GM12878 (cell line): ENCODE measurements around the gene LRCH4. TPM values are rescaled to one million over a fixed set of nuclear protein-coding genes. Genes with fewer than 3 reads are reported as not detected.

Source experiments
- BMI1 ChIP-seq: fragments of 450-650 bp; IDR thresholded peaks from 2 replicates; pipeline ENCODE4 v1.6.1; 2016; ENCODE audit warnings: mild to moderate bottlenecking, moderate library complexity, borderline replicate concordance
- CHD4 ChIP-seq: fragments of 200-600 bp; sonication (generic); IDR thresholded peaks from 2 replicates; pipeline ENCODE4 v1.6.1; 2016; ENCODE audit warnings: mild to moderate bottlenecking
- IRF3 ChIP-seq: fragments of 450-650 bp; IDR thresholded peaks from 2 replicates; pipeline ENCODE4 v1.6.1; 2014; ENCODE audit warnings: mild to moderate bottlenecking
- MAX ChIP-seq: IDR thresholded peaks from 2 replicates; pipeline ENCODE4 v1.6.1; 2012; ENCODE audit warnings: low read depth, low read length, improper control_type of control experiment
- MTA3 ChIP-seq: IDR thresholded peaks from 2 replicates; pipeline ENCODE4 v1.6.1; 2012; ENCODE audit warnings: low read length, inconsistent platforms, borderline replicate concordance
- PAX5 ChIP-seq: IDR thresholded peaks from 2 replicates; pipeline ENCODE4 v1.6.1; 2011; ENCODE audit warnings: low read depth, low read length, borderline replicate concordance
- PML ChIP-seq: IDR thresholded peaks from 2 replicates; pipeline ENCODE4 v1.6.1; 2012; ENCODE audit warnings: low read length, inconsistent platforms
- POLR2A ChIP-seq: IDR thresholded peaks from 2 replicates; pipeline ENCODE4 v1.6.1; 2011; ENCODE audit warnings: low read depth, mild to moderate bottlenecking, low read length
- REST ChIP-seq: IDR thresholded peaks from 2 replicates; pipeline ENCODE4 v1.6.1; 2012; ENCODE audit warnings: mild to moderate bottlenecking, low read depth, low read length
- SIX5 ChIP-seq: IDR thresholded peaks from 2 replicates; pipeline ENCODE4 v1.6.1; 2011; ENCODE audit warnings: mild to moderate bottlenecking, low read depth, low read length, moderate library complexity; ENCODE audit not compliant: severe bottlenecking
- SMARCA5 ChIP-seq: fragments of 450-650 bp; IDR thresholded peaks from 2 replicates; pipeline ENCODE4 v1.6.1; 2017; ENCODE audit warnings: mild to moderate bottlenecking
- SREBF2 ChIP-seq: IDR thresholded peaks from 2 replicates; pipeline ENCODE4 v1.6.1; 2012; ENCODE audit warnings: mild to moderate bottlenecking, low read length
- SRF ChIP-seq, 2 experiments: IDR thresholded peaks; 2 replicates each; pipeline ENCODE4 v1.6.1; 2011; ENCODE audit warnings: low read depth in 2 of 2, low read length in 2 of 2, mild to moderate bottlenecking in 1 of 2, moderate library complexity in 1 of 2
- ZBTB40 ChIP-seq: fragments of 450-650 bp; IDR thresholded peaks from 2 replicates; pipeline ENCODE4 v1.6.1; 2016; ENCODE audit warnings: mild to moderate bottlenecking, moderate library complexity, borderline replicate concordance
- polyA plus RNA-seq, 11 experiments: library from polyadenylated mRNA; depleted of rRNA in 4 of 11; unstranded in 6 of 11; stranded (reverse) in 5 of 11; fragments of >200 nt; fragmentation: Nextera tagmentation in 4 of 11; fragmentation: Illumina TruSeq in 1 of 11; extraction: Ambion mirVana in 4 of 11; extraction: Trizol in 1 of 11; gene quantifications; 1 replicate in 1 of 11; 2 replicates in 10 of 11; pipeline versions ENCODE4 v1.2.1 to v1.2.3, GENCODE V29; 2011 to 2016; ENCODE audit warnings: inconsistent platforms in 2 of 11, missing spikeins in 2 of 11, low read depth in 1 of 11
- total RNA-seq, 4 experiments: library from RNA; depleted of rRNA in 3 of 4; stranded (reverse); fragments of >200 nt in 3 of 4; fragmentation: Illumina TruSeq in 1 of 4; extraction: Trizol in 1 of 4; gene quantifications; 2 replicates each; pipeline versions ENCODE4 v1.2.1 to v1.2.3, GENCODE V29; 2013 to 2021
- TF ChIP-seq, protein P1 (sequence below): fragments of 150-350 bp; IDR thresholded peaks from 2 replicates; pipeline ENCODE4 v1.6.1; 2016; ENCODE audit warnings: low read depth, low read length

Gene LRCH4
- total and polyA plus RNA-seq, 10 of the 15 experiments (the other 5 are each of a cell fraction or from before 2014, with no cell fraction given) = 0.58 to 96.7 (median 28.4) TPM

DNA sequence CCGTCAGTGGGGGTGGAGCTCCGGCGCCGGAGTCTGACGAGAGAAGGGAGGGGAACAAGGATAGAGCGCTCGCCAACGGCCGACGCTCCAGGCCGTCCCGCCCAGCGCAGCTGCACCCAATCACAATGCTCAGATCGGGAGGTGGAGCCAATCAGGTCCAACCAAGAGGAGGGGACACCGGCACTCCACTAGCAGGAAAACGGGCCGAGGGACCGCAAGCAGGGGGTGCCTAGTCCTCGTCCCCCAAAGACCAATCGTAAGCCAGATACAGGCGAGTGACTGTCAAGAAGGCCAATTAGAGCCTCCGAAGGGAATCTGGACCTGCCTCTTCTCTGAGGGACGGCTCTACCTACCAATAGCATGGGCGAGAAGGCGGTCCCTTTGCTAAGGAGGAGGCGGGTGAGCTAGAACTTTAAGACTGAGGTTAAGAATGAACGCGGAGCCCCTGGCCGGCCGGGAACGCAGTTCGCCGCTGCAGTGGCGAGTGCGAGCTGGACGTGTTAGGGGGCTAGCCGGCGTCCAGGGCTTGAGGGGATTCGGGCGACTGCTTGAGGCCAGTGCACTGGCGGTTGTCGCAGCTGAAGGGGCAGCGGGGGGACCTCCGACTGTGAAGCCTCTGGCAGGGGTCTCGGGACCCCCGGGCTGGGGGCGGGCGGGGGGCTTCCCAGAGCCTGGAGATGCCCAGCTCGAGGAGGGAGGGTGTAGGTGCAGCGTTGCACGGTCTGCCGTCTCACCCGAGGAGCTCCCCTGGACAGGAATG lies 517 bp upstream of the LRCH4 start, which contains the start of gene FBXO24 (continued):
- TF ChIP-seq SREBF2 (no peak), MAX (no peak), SIX5 (peak; percentile 22), SMARCA5 (no peak), IRF3 (peak; percentile 100), PML (no peak), PAX5 (peak; percentile 12; the same call in 1 of the 2 replicates), REST (no peak), BMI1 (no peak), CHD4 (no peak), SRF (IDR thresholded peaks at IDR 0.05; ENCODE audit: low read depth in 2 of 2, low read length in 2 of 2) (no peak), MTA3 (no peak), POLR2A (peak; percentile 53; the same call in 1 of the 2 replicates), ZBTB40 (peak; percentile 80; the same call in 1 of the 2 replicates)
- TF ChIP-seq, protein P1, sequence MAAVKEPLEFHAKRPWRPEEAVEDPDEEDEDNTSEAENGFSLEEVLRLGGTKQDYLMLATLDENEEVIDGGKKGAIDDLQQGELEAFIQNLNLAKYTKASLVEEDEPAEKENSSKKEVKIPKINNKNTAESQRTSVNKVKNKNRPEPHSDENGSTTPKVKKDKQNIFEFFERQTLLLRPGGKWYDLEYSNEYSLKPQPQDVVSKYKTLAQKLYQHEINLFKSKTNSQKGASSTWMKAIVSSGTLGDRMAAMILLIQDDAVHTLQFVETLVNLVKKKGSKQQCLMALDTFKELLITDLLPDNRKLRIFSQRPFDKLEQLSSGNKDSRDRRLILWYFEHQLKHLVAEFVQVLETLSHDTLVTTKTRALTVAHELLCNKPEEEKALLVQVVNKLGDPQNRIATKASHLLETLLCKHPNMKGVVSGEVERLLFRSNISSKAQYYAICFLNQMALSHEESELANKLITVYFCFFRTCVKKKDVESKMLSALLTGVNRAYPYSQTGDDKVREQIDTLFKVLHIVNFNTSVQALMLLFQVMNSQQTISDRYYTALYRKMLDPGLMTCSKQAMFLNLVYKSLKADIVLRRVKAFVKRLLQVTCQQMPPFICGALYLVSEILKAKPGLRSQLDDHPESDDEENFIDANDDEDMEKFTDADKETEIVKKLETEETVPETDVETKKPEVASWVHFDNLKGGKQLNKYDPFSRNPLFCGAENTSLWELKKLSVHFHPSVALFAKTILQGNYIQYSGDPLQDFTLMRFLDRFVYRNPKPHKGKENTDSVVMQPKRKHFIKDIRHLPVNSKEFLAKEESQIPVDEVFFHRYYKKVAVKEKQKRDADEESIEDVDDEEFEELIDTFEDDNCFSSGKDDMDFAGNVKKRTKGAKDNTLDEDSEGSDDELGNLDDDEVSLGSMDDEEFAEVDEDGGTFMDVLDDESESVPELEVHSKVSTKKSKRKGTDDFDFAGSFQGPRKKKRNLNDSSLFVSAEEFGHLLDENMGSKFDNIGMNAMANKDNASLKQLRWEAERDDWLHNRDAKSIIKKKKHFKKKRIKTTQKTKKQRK = peak; percentile 99
